Peyer's patch (tissue), 4 donors: ENCODE measurements around the gene MX1.

ENCODE experiments used
- POLR2A ChIP-seq, 2 donors: fragments of 450-650 bp; IDR thresholded peaks; one replicate each; pipeline ENCODE4 v1.5.1; 2017; ENCODE audit warnings: antibody characterized with exemption in 2 of 2, mild to moderate bottlenecking in 2 of 2, moderate library complexity in 2 of 2
- TF ChIP-seq, protein P1 (sequence below), 6 experiments: fragments of 450-650 bp in 4 of 6; fragments of 200-600 bp in 2 of 6; sonication (generic) in 1 of 6; IDR thresholded peaks; one replicate each; pipeline ENCODE4 v1.5.1; 2017 to 2019; ENCODE audit warnings: antibody characterized with exemption in 6 of 6, mild to moderate bottlenecking in 3 of 6, moderate library complexity in 1 of 6

DNA sequence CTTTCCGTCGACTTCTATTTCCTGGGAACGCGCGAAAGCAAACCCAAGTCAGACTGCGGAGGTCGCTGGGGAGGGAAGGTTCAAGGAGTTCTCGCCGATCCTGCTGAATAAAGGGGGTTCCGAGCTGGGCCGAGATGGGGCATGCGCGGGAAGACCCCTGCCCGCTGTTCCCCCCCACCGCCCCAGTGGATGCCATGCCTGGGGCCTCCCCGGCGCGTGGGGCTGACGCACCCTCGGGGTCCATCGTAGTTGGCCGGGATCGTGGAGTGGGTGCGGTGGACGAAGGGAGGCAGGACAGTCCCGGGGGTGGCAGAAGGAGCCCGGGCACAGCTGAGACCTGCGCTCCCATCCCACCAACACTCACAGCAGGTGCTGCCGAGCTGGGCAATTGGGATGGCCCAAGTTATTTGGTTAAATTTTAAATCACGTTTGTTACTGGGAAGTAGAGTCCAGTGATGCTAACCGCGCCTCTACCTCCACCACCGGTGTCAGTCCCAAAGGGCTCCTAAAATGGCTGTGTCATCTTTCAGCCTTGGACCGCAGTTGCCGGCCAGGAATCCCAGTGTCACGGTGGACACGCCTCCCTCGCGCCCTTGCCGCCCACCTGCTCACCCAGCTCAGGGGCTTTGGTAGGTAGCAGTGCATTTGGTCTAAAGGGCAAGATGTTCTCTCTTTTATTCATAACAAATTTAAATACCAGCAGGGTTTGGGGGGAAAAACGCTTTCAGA lies 801 bp downstream of the MX1 start:
- TF ChIP-seq, protein P1, sequence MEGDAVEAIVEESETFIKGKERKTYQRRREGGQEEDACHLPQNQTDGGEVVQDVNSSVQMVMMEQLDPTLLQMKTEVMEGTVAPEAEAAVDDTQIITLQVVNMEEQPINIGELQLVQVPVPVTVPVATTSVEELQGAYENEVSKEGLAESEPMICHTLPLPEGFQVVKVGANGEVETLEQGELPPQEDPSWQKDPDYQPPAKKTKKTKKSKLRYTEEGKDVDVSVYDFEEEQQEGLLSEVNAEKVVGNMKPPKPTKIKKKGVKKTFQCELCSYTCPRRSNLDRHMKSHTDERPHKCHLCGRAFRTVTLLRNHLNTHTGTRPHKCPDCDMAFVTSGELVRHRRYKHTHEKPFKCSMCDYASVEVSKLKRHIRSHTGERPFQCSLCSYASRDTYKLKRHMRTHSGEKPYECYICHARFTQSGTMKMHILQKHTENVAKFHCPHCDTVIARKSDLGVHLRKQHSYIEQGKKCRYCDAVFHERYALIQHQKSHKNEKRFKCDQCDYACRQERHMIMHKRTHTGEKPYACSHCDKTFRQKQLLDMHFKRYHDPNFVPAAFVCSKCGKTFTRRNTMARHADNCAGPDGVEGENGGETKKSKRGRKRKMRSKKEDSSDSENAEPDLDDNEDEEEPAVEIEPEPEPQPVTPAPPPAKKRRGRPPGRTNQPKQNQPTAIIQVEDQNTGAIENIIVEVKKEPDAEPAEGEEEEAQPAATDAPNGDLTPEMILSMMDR (IDR thresholded peaks at IDR 0.05) = no peak
- TF ChIP-seq POLR2A (IDR thresholded peaks at IDR 0.05) = no peak
